Loucy (cell line): Measurements from ENCODE around the gene ANKRD33B.

Source experiments
- H2AFZ ChIP-seq: fragments of 200-600 bp; sonication (generic); 2 replicates; pipeline ENCODE4 v1.6.0; 2016; ENCODE audit warnings: antibody characterized with exemption, mild to moderate bottlenecking, low read length, moderate library complexity
- H3F3A ChIP-seq: fragments of 200-600 bp; 2 replicates; pipeline ENCODE4 v1.6.0; 2016; ENCODE audit warnings: antibody characterized with exemption, low read depth, mild to moderate bottlenecking
- H3K27me3 ChIP-seq: fragments of 200-600 bp; sonication (generic); 2 replicates; pipeline ENCODE4 v1.6.1; 2014; ENCODE audit warnings: low read length, mild to moderate bottlenecking; ENCODE audit not compliant: insufficient read depth, poor library complexity, severe bottlenecking
- H3K36me3 ChIP-seq: fragments of 200-600 bp; sonication (generic); 2 replicates; pipeline ENCODE4 v1.6.1; 2016; ENCODE audit warnings: low read length; ENCODE audit not compliant: insufficient read depth
- H3K4me1 ChIP-seq: fragments of 200-600 bp; sonication (generic); 2 replicates; pipeline ENCODE4 v1.5.1; 2014; ENCODE audit warnings: low read length, mild to moderate bottlenecking; ENCODE audit not compliant: insufficient read depth, poor library complexity, severe bottlenecking
- H3K4me2 ChIP-seq: fragments of 200-600 bp; sonication (generic); 2 replicates; pipeline ENCODE4 v1.6.0; 2014; ENCODE audit warnings: antibody characterized with exemption, low read length, low read depth, mild to moderate bottlenecking; ENCODE audit not compliant: poor library complexity, severe bottlenecking
- H3K4me3 ChIP-seq: fragments of 200-600 bp; sonication (generic); 2 replicates; pipeline ENCODE4 v1.5.1; 2014; ENCODE audit warnings: low read length, mild to moderate bottlenecking, mixed read lengths; ENCODE audit not compliant: poor library complexity, severe bottlenecking
- H3K79me2 ChIP-seq: fragments of 200-600 bp; sonication (generic); 2 replicates; pipeline ENCODE4 v1.6.1; 2014; ENCODE audit warnings: low read length; ENCODE audit not compliant: insufficient read depth
- H3K9ac ChIP-seq: fragments of 200-600 bp; sonication (generic); 2 replicates; pipeline ENCODE4 v1.6.0; 2014; ENCODE audit warnings: mild to moderate bottlenecking, low read depth, low read length, moderate library complexity; ENCODE audit not compliant: poor library complexity, severe bottlenecking
- H3K9me2 ChIP-seq: fragments of 200-600 bp; sonication (generic); replicated peaks from 2 replicates; pipeline ENCODE4 v1.6.1; 2016; ENCODE audit warnings: low read depth, low read length, mixed read lengths
- H3K9me3 ChIP-seq: fragments of 200-600 bp; sonication (generic); 2 replicates; pipeline ENCODE4 v1.6.1; 2014; ENCODE audit warnings: mild to moderate bottlenecking, antibody characterized with exemption, low read length, low read depth; ENCODE audit not compliant: insufficient read depth
- H4K20me1 ChIP-seq: fragments of 200-600 bp; sonication (generic); 2 replicates; pipeline ENCODE4 v1.6.0; 2014; ENCODE audit warnings: antibody characterized with exemption, low read length, mild to moderate bottlenecking; ENCODE audit not compliant: insufficient read depth, poor library complexity, severe bottlenecking
- EZH2phosphoT487 ChIP-seq: fragments of 200-600 bp; IDR thresholded peaks from 2 replicates; pipeline ENCODE4 v1.6.1; 2018; ENCODE audit warnings: antibody characterized with exemption, mild to moderate bottlenecking, moderate library complexity, borderline replicate concordance
- TF ChIP-seq, protein P1 (sequence below): fragments of 200-600 bp; sonication (generic); conservative IDR thresholded peaks from 2 replicates; pipeline ENCODE4 v1.5.1; 2014; ENCODE audit warnings: mild to moderate bottlenecking, antibody characterized with exemption, low read length

Gene ANKRD33B

DNA sequence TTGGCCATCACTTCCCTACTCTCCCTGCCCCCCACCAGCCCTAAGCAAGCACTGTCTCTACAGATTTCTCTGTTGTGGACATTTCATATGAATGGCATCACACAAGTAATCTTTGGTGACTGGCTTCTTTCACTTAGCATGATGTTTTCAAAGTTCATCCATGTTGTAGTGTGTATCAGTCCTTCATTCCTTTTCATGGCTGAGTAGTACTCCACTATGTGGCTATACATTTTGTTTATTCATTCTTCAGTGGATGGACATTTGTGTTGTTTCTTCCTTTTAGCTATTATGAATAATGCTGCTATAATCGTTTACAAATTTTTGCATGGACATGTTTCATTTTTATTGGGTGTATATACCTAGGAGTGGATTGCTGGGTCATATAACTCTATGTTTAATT lies 113.1 kb downstream of the ANKRD33B start:
- Histone ChIP-seq H3K79me2 (no peaks in the 10 kb centered on the region), H4K20me1 (no peaks in the 10 kb centered on the region), H3K4me1 (no peaks in the 10 kb centered on the region), H3K9me3 (no peaks in the 10 kb centered on the region), H2AFZ (no peak overlapping the region), H3K9ac (no peak overlapping the region), H3K9me2 (no peaks in the 10 kb centered on the region), H3F3A (no peaks in the 10 kb centered on the region), H3K27me3 (no peaks in the 10 kb centered on the region), H3K4me2 (no peak overlapping the region), H3K4me3 (no peak overlapping the region), H3K36me3 (peaks cover 44% of the 10 kb centered on the region; the same call in 1 of the 2 replicates)
- TF ChIP-seq, protein P1, sequence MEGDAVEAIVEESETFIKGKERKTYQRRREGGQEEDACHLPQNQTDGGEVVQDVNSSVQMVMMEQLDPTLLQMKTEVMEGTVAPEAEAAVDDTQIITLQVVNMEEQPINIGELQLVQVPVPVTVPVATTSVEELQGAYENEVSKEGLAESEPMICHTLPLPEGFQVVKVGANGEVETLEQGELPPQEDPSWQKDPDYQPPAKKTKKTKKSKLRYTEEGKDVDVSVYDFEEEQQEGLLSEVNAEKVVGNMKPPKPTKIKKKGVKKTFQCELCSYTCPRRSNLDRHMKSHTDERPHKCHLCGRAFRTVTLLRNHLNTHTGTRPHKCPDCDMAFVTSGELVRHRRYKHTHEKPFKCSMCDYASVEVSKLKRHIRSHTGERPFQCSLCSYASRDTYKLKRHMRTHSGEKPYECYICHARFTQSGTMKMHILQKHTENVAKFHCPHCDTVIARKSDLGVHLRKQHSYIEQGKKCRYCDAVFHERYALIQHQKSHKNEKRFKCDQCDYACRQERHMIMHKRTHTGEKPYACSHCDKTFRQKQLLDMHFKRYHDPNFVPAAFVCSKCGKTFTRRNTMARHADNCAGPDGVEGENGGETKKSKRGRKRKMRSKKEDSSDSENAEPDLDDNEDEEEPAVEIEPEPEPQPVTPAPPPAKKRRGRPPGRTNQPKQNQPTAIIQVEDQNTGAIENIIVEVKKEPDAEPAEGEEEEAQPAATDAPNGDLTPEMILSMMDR = no peak
- TF ChIP-seq EZH2phosphoT487 = no peak

DNA sequence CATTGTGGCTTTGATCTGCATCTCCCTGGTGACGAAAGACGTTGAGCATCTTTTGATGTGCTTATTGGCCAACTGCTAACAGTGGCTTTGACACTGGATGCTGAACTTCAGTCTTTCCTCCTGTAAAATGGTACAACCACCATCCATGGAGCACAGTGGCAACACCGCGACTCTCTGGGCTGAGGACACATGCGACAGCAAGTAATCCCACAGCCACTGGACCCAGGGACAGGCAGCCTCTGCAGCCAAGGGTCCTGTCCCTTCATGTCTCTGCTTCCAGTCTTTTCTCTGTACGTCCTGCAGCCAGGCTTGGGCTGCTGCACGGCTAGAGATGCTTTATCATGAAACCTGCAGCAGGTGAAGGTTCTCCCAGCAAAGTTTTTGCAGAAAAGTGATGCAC lies 113.7 kb downstream of the ANKRD33B start:
- no peak overlapping the region for H2AFZ ChIP-seq
- no peak overlapping the region for H3K4me2 ChIP-seq
- TF ChIP-seq, protein P1 = no peak
- no peak for TF ChIP-seq EZH2phosphoT487
- H3K4me1 ChIP-seq = no peaks in the 10 kb centered on the region
- H3K9me3 ChIP-seq = no peaks in the 10 kb centered on the region
- H3K36me3 ChIP-seq = peaks cover 50% of the 10 kb centered on the region; the same call in 1 of the 2 replicates
- H3K9ac ChIP-seq = no peak overlapping the region
- no peak overlapping the region for H3K4me3 ChIP-seq
- H4K20me1 ChIP-seq = no peaks in the 10 kb centered on the region
- no peaks in the 10 kb centered on the region for H3K9me2 ChIP-seq
- no peaks in the 10 kb centered on the region for H3K27me3 ChIP-seq
- H3F3A ChIP-seq = no peaks in the 10 kb centered on the region
- H3K79me2 ChIP-seq = no peaks in the 10 kb centered on the region

DNA sequence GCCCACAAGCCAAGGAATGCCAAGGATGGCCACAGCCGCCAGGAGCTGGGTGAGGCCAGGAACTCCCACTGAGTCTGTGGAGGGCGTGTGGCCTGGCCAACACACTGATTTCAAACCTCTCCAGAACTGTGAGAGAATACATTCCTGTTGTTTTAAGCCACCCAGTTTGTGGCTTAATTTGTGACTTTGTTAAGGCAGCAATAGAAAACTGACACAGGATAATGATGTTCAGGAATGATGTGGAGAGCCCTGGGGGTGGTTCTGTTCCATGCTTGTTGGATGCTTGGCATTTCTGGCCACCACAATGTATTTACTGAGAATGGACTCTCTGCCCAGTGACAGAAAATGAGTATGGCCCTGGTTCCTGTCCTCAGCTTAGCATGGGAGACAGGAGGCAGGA lies 114.4 kb downstream of the ANKRD33B start:
- Histone ChIP-seq H3K4me2 (no peak overlapping the region), H3K9me2 (no peaks in the 10 kb centered on the region), H3K9me3 (no peaks in the 10 kb centered on the region), H3K4me3 (no peak overlapping the region), H3K9ac (no peak overlapping the region), H3K4me1 (no peaks in the 10 kb centered on the region), H3K36me3 (peaks cover 57% of the 10 kb centered on the region; the same call in 1 of the 2 replicates), H2AFZ (no peak overlapping the region), H3K27me3 (no peaks in the 10 kb centered on the region), H3K79me2 (no peaks in the 10 kb centered on the region), H3F3A (no peaks in the 10 kb centered on the region), H4K20me1 (no peaks in the 10 kb centered on the region)
- TF ChIP-seq, protein P1 = no peak
- no peak for TF ChIP-seq EZH2phosphoT487
